Fibroblast of lung (primary cell): ENCODE data around the gene HAT1. TPM values are rescaled to one million over a fixed set of nuclear protein-coding genes. Genes with fewer than 3 reads are reported as not detected.

Source experiments
- DNase-seq, 2 donors: peaks; one replicate each; pipeline versions ENCODE4 v3.0.0 to v3.0.0-alpha.2; 2010; ENCODE audit warnings: low read depth in 2 of 2
- H2AFZ ChIP-seq: 2 replicates; pipeline ENCODE4 v1.5.1; 2012; ENCODE audit warnings: low read length, control low read depth, inconsistent platforms
- H3K27ac ChIP-seq: 2 replicates; pipeline ENCODE4 v1.5.1; 2011; ENCODE audit warnings: low read length, control low read depth; ENCODE audit not compliant: insufficient read depth
- H3K27me3 ChIP-seq: 2 replicates; pipeline ENCODE4 v1.5.1; 2011; ENCODE audit warnings: mild to moderate bottlenecking, low read length; ENCODE audit not compliant: control insufficient read depth, insufficient read depth
- H3K36me3 ChIP-seq: 2 replicates; pipeline ENCODE4 v1.5.1; 2011; ENCODE audit warnings: low read length; ENCODE audit not compliant: control insufficient read depth, insufficient read depth
- H3K4me1 ChIP-seq: 2 replicates; pipeline ENCODE4 v1.5.1; 2011; ENCODE audit warnings: low read length; ENCODE audit not compliant: control insufficient read depth, insufficient read depth; ENCODE audit errors: extremely low read depth
- H3K4me2 ChIP-seq: 2 replicates; pipeline ENCODE4 v1.5.1; 2011; ENCODE audit warnings: low read length, control low read depth; ENCODE audit not compliant: insufficient read depth; ENCODE audit errors: extremely low read depth
- H3K4me3 ChIP-seq, 4 experiments: fragments of 200-600 bp in 1 of 4; sonication (generic) in 1 of 4; replicated peaks in 1 of 4; 2 replicates each; pipeline ENCODE4 v1.5.1; 2011 to 2016; ENCODE audit warnings: low read length in 4 of 4, low read depth in 3 of 4, mild to moderate bottlenecking in 3 of 4, control low read depth in 2 of 4, inconsistent platforms in 1 of 4, mixed read lengths in 1 of 4; ENCODE audit not compliant: insufficient read depth in 1 of 4; ENCODE audit errors: control extremely low read depth in 1 of 4
- H3K79me2 ChIP-seq: 2 replicates; pipeline ENCODE4 v1.5.1; 2012; ENCODE audit warnings: mild to moderate bottlenecking, low read length, inconsistent platforms; ENCODE audit not compliant: control insufficient read depth, insufficient read depth
- H3K9ac ChIP-seq: 2 replicates; pipeline ENCODE4 v1.5.1; 2011; ENCODE audit warnings: mild to moderate bottlenecking, low read length, control low read depth; ENCODE audit not compliant: insufficient read depth
- H3K9me3 ChIP-seq: 2 replicates; pipeline ENCODE4 v1.5.1; 2012; ENCODE audit warnings: low read depth, low read length; ENCODE audit not compliant: control insufficient read depth, insufficient read depth
- H4K20me1 ChIP-seq: 2 replicates; pipeline ENCODE4 v1.5.1; 2011; ENCODE audit warnings: low read length; ENCODE audit not compliant: control insufficient read depth, insufficient read depth; ENCODE audit errors: extremely low read depth
- EZH2 ChIP-seq: IDR thresholded peaks from 2 replicates; pipeline ENCODE4 v1.5.1; 2012; ENCODE audit warnings: low read length, control low read depth, mild to moderate bottlenecking; ENCODE audit errors: missing control alignments
- polyA plus RNA-seq, 2 donors: library from polyadenylated mRNA; depleted of rRNA in 1 of 2; stranded (reverse) in 1 of 2; unstranded in 1 of 2; fragments of >200 nt; gene quantifications; 2 replicates each; pipeline ENCODE4 v1.2.1, GENCODE V29; 2011 to 2012; ENCODE audit warnings: missing spikeins in 1 of 2
- total RNA-seq: library from RNA; depleted of rRNA; stranded (reverse); fragments of >200 nt; gene quantifications from 2 replicates; pipeline ENCODE4 v1.2.1, GENCODE V29; 2014
- TF ChIP-seq, protein P1 (sequence below), 2 donors: IDR thresholded peaks in 1 of 2; conservative IDR thresholded peaks in 1 of 2; 1 replicate in 1 of 2; 2 replicates in 1 of 2; pipeline ENCODE4 v1.5.1; 2011 to 2012; ENCODE audit warnings: low read length in 2 of 2, control low read depth in 1 of 2, inconsistent platforms in 1 of 2, low read depth in 1 of 2, mild to moderate bottlenecking in 1 of 2

HAT1 gene
- total and polyA plus RNA-seq, 2 donors (not counting 1 experiment from before 2014, with no cell fraction given): 23.0 to 57.7 TPM

DNA sequence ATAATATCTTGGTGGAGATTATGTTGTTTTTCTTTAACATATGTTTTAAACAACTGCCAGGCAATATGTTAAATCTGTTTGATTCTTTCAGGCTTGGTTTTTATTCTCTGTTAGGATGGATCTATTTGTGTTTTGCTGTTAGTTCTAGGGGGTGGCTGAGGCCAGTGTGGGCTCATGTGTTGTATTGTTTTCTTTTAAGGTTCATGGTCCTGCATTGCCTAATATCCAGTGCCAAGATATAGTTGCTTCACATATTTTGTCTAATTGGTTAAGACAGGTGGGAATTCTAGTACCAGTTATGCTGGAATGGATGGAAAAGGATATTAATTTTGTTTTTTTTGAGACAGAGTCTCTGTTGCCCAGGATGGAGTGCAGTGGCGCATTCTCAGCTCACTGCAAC lies 85.1 kb downstream of the HAT1 start:
- no peaks in the 10 kb centered on the region for H3K79me2 ChIP-seq
- no peaks in the 10 kb centered on the region for H3K27me3 ChIP-seq
- H4K20me1 ChIP-seq: no peaks in the 10 kb centered on the region
- no peaks in the 10 kb centered on the region for H3K4me1 ChIP-seq
- H3K4me2 ChIP-seq: no peak overlapping the region
- TF ChIP-seq EZH2: no peak
- TF ChIP-seq, protein P1, sequence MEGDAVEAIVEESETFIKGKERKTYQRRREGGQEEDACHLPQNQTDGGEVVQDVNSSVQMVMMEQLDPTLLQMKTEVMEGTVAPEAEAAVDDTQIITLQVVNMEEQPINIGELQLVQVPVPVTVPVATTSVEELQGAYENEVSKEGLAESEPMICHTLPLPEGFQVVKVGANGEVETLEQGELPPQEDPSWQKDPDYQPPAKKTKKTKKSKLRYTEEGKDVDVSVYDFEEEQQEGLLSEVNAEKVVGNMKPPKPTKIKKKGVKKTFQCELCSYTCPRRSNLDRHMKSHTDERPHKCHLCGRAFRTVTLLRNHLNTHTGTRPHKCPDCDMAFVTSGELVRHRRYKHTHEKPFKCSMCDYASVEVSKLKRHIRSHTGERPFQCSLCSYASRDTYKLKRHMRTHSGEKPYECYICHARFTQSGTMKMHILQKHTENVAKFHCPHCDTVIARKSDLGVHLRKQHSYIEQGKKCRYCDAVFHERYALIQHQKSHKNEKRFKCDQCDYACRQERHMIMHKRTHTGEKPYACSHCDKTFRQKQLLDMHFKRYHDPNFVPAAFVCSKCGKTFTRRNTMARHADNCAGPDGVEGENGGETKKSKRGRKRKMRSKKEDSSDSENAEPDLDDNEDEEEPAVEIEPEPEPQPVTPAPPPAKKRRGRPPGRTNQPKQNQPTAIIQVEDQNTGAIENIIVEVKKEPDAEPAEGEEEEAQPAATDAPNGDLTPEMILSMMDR (conservative IDR thresholded peaks at IDR 0.05 in 1 of 2, IDR thresholded peaks at IDR 0.05 in 1 of 2; ENCODE audit: low read depth in 1 of 2, low read length in 2 of 2): no peak
- no peak for DNase-seq
- no peaks in the 10 kb centered on the region for H3K9me3 ChIP-seq
- H3K9ac ChIP-seq: no peak overlapping the region
- no peak overlapping the region for H3K4me3 ChIP-seq
- H2AFZ ChIP-seq: no peak overlapping the region
- H3K36me3 ChIP-seq: no peaks in the 10 kb centered on the region
- H3K27ac ChIP-seq: no peak overlapping the region

- no peaks in the 10 kb centered on the region for H3K4me1 ChIP-seq
- no peaks in the 10 kb centered on the region for H4K20me1 ChIP-seq
- TF ChIP-seq EZH2: no peak
- TF ChIP-seq, protein P1 (conservative IDR thresholded peaks at IDR 0.05 in 1 of 2, IDR thresholded peaks at IDR 0.05 in 1 of 2; ENCODE audit: low read depth in 1 of 2, low read length in 2 of 2): no peak
- no peaks in the 10 kb centered on the region for H3K27me3 ChIP-seq
- no peaks in the 10 kb centered on the region for H3K36me3 ChIP-seq
- H3K4me3 ChIP-seq: no peak overlapping the region
- no peak overlapping the region for H3K27ac ChIP-seq
- no peaks in the 10 kb centered on the region for H3K9me3 ChIP-seq
- H3K79me2 ChIP-seq: no peaks in the 10 kb centered on the region
- H2AFZ ChIP-seq: no peak overlapping the region
- H3K4me2 ChIP-seq: no peak overlapping the region
- no peak overlapping the region for H3K9ac ChIP-seq
- no peak for DNase-seq
Observed at GRCh38 chr2:172009823-172010222, 87.6 kb downstream of the HAT1 start.

DNA sequence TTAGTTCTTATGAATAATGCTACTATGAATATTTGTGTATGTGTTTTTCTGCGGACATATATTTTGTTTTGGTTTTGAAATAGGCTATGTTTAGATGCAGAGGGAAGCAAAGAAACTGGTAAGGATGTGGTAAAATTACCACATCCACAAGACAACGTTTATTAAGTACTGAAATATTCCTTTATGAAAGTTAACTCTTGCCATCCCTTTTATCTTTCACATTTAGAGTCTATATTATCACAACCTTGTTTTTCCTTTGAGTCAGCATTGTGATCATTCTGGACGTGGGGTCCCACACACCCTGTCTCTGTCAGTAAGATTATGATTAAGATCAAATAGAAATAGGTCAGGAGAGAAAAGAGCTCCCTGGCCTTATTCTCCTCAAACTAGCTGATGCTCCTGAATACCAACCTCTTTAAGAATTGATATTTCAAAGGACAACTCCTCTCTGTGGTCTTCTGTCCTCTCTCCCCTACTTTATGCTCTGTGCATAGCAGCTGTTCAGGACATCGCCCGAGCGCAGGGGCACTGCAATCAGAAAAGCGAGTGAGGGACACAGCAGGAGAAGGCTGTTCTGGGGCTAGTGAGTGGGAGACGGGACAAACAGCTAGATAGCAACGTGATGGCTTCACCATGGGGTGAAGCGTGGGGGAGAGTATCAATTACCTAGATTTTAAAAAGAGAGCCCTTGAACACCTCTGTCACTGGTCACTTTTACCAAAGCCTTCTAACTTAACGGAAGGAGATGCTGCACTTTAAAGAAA lies 89.7 kb downstream of the HAT1 start:
- no peaks in the 10 kb centered on the region for H3K27me3 ChIP-seq
- H3K4me3 ChIP-seq: no peak overlapping the region
- TF ChIP-seq, protein P1 (conservative IDR thresholded peaks at IDR 0.05 in 1 of 2, IDR thresholded peaks at IDR 0.05 in 1 of 2; ENCODE audit: low read depth in 1 of 2, low read length in 2 of 2): no peak
- no peak for TF ChIP-seq EZH2
- no peaks in the 10 kb centered on the region for H3K9me3 ChIP-seq
- no peaks in the 10 kb centered on the region for H3K4me1 ChIP-seq
- no peaks in the 10 kb centered on the region for H3K36me3 ChIP-seq
- DNase-seq: no peak
- H4K20me1 ChIP-seq: no peaks in the 10 kb centered on the region
- H3K79me2 ChIP-seq: no peaks in the 10 kb centered on the region
- no peak overlapping the region for H3K4me2 ChIP-seq
- no peak overlapping the region for H3K27ac ChIP-seq
- H2AFZ ChIP-seq: no peak overlapping the region
- no peak overlapping the region for H3K9ac ChIP-seq
